Activated CD4-positive, alpha-beta T cell treated with anti-CD3 and anti-CD28 coated beads for 36 hours (primary cell): ENCODE results near the gene PKD1. TPM values are rescaled to one million over a fixed set of nuclear protein-coding genes. Genes with fewer than 3 reads are reported as not detected.

Experiments
- ATAC-seq: fragments of 200-7000 bp; cut with Tn5 transposase; one replicate; pipeline ENCODE4 v1.10.0; 2021; ENCODE audit warnings: mild to moderate bottlenecking, moderate library complexity
- CTCF ChIA-PET: fragments of 350-600 bp; sonication (Branson Sonifier 250); formaldehyde crosslinking; loops from one replicate; lab custom pipeline; 2021; ENCODE audit warnings: antibody characterized with exemption; lab: Charles Lee
- POLR2A ChIA-PET: fragments of 350-600 bp; sonication (Branson Sonifier 250); formaldehyde crosslinking; loops from one replicate; lab custom pipeline; 2021; ENCODE audit warnings: antibody characterized with exemption, inconsistent platforms; lab: Charles Lee
- DNase-seq: peaks from one replicate; pipeline ENCODE4 v3.0.0-alpha.2; 2020
- H3K27ac Mint-ChIP-seq: one replicate; pipeline ENCODE4 v1.8.0; 2021; ENCODE audit warnings: mixed read lengths
- H3K27me3 Mint-ChIP-seq: one replicate; pipeline ENCODE4 v1.8.0; 2021; ENCODE audit warnings: mixed read lengths
- H3K36me3 Mint-ChIP-seq: one replicate; pipeline ENCODE4 v1.8.0; 2021; ENCODE audit warnings: low read depth, mixed read lengths
- H3K4me1 Mint-ChIP-seq: one replicate; pipeline ENCODE4 v1.8.0; 2021; ENCODE audit warnings: mixed read lengths
- H3K4me3 Mint-ChIP-seq: one replicate; pipeline ENCODE4 v1.8.0; 2021; ENCODE audit warnings: mild to moderate bottlenecking, moderate library complexity, mixed read lengths
- H3K9me3 Mint-ChIP-seq: one replicate; pipeline ENCODE4 v1.8.0; 2021; ENCODE audit warnings: low read depth, mixed read lengths
- intact Hi-C, 2 experiments: fragments of 100-400 bp; cut with DNase I in 1 of 2; cut with micrococcal nuclease in 1 of 2; formaldehyde crosslinking; loops; one replicate each; pipeline versions ENCODE4 v1.14.2 to v1.15.1; 2022 to 2024; cut with DNase I, micrococcal nuclease
- total RNA-seq, 2 experiments: library from RNA; stranded (reverse); gene quantifications; one replicate each; pipeline ENCODE4 v1.2.3, GENCODE V29; 2021

Gene PKD1
- total RNA-seq, 2 experiments from 2014 or later, result 64.3 to 71.2 TPM

DNA sequence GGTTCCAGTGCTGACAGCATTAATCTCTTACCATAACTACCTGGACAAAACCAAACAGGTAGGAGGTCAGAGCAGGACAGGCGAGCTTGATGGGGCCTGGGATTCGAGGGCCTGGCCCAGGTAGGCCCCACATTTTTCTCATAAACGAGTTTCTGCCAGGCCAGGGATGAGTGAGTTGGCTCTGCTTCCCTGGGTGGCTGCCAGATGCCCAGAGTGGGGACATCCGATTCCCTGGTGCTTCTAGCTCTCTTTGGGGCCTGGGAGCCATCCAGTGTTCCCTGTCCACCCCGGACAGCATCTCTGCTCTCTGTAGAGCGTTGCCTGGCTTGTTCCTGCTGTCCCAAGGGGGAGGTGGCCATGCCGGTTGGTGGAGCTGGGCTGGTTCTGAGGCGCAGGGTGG lies 62.8 kb downstream of the PKD1 start:
- Mint-ChIP-seq H3K4me1 (no peaks in the 10 kb centered on the region), H3K36me3 (peaks cover 6% of the 10 kb centered on the region), H3K4me3 (no peak overlapping the region), H3K27me3 (no peaks in the 10 kb centered on the region), H3K9me3 (no peaks in the 10 kb centered on the region), H3K27ac (no peak overlapping the region)
- intact Hi-C loops, result loop anchor here in 1 of 2 experiments (1.0 kb wide), 1 partner anchor 12 kb away; no protein-coding TSS in a partner anchor
- CTCF ChIA-PET, result no interaction called here
- no peak for DNase-seq
- ATAC-seq, result no peak
- POLR2A ChIA-PET, result interaction anchor here (0.7 kb wide), 1 partner anchor 34 kb away, joined by 3 read pairs; no protein-coding TSS in a partner anchor

DNA sequence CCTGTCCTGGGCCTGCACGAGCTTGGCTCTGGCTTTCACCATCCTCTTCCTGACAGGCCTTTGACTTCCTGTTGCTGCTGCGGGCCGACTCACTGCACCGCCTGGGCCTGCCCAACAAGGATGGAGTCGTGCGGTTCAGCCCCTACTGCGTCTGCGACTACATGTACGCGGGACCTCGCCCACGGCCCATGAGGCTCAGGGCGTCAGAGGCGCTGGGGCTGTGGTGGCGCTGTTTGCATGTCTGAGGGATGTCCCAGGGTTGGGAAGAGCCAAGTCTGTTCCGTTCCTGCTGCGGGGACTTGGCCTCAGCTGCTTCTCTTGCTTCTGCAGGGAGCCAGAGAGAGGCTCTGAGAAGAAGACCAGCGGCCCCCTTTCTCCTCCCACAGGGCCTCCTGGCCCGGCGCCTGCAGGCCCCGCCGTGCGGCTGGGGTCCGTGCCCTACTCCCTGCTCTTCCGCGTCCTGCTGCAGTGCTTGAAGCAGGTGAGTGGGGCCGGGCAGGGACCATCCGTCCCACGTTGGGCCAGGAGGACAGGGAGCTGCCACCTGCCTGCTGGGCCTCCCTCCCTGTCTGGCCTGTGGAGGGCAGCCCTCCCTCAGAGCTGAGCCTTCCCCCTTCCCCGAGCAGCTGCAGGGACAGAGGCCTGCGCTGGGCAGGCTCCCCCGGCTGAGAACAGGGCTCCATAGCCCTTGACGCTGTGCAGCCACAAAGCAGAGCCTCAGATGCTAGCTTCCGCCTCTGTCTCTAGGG lies 64.1 kb downstream of the PKD1 start:
- intact Hi-C loops, result loop anchor here in 1 of 2 experiments (1.0 kb wide), 1 partner anchor 10 kb away; no protein-coding TSS in a partner anchor
- no peak for DNase-seq
- ChIA-PET POLR2A (no interaction called here), CTCF (interaction anchor here (0.6 to 0.7 kb wide), 2 partner anchors 70 to 1235 kb away, joined by 3 read pairs; no protein-coding TSS in a partner anchor)
- no peaks in the 10 kb centered on the region for H3K4me1 Mint-ChIP-seq
- H3K4me3 Mint-ChIP-seq, result no peak overlapping the region
- no peaks in the 10 kb centered on the region for H3K9me3 Mint-ChIP-seq
- H3K36me3 Mint-ChIP-seq, result peaks cover 10% of the 10 kb centered on the region
- no peak for ATAC-seq
- no peak overlapping the region for H3K27ac Mint-ChIP-seq
- H3K27me3 Mint-ChIP-seq, result no peaks in the 10 kb centered on the region

DNA sequence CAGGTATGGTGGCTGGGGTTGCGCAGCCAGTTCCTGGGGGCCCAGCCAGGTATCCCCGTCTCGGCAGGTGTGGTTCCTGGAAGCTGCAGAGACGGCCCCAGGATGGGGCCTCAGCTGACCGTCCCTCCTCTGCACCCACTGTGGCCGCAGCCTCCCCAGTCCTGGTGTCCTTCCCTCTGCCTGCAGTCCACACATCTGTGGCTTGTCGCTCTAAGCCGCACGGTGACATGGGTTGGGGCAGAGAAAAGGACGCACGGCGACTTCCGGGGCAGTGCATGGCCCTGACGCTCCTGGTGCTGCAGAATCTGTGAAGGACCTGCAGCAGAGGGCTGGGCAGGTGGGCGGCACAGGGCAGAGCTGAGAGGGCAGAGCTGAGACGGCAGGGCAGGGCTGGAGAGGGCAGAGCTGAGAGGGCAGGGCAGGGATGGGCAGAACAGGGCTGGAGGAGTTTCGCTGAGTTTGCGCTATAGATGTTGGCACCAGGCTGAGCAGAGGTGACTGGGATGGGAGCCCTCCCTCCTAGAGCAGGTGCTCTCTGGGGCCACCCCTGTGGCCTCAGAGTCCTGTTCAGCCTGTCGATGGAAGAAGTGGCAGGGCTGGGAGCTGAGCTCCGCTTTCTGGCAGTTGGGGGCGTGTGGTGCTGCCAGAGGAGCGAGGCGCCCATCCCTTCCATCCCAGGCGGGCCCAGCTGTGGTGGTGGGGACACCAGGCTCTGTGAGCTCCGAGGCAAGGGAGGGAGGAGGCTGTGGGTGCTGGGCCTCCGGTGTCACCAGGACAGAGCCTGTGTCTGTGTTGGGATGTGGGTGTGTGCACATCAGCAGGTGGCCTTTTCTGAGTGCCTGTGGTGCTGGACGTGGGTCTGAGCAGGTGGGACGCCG lies 64.9 kb downstream of the PKD1 start:
- intact Hi-C loops, result no loop called here
- peaks cover 18% of the 10 kb centered on the region for H3K36me3 Mint-ChIP-seq
- POLR2A ChIA-PET, result no interaction called here

DNA sequence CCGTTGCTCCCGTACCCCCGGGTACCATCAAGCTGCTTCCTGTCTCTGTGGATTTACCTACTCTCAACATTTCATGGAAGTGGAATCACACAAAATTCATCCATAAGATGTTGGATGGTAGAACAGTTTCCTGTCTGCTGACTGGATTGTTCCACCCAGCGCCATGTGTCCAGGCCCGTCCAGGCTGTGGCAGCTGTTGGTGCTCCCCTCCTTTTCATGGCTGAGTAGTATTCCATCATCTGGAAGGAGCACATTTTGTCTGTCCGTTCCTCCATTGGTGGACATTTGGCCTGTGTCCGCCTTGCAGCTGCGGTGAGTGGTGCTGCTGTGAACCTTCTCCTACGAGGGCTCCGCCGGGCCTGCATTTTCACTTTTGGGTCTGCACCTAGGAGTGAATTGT lies 69.6 kb downstream of the PKD1 start:
- Mint-ChIP-seq H3K27me3 (no peaks in the 10 kb centered on the region), H3K4me1 (no peaks in the 10 kb centered on the region), H3K27ac (no peak overlapping the region), H3K9me3 (no peaks in the 10 kb centered on the region), H3K36me3 (peaks cover 19% of the 10 kb centered on the region), H3K4me3 (no peak overlapping the region)
- no peak for DNase-seq
- no peak for ATAC-seq
- intact Hi-C loops, result no loop called here
- POLR2A ChIA-PET, result no interaction called here
- CTCF ChIA-PET, result interaction anchor here (0.7 to 1.4 kb wide), 2 partner anchors 18 to 404 kb away, joined by 3 to 5 read pairs; partner anchors contain the start of genes NTHL1 and TSC2

More for the DNA sequence above, 64.9 kb downstream of the PKD1 start:
- DNase-seq, result no peak
- no peak for ATAC-seq
- no peaks in the 10 kb centered on the region for H3K27me3 Mint-ChIP-seq
- H3K9me3 Mint-ChIP-seq, result no peaks in the 10 kb centered on the region
- H3K27ac Mint-ChIP-seq, result no peak overlapping the region
- no peaks in the 10 kb centered on the region for H3K4me1 Mint-ChIP-seq
- no peak overlapping the region for H3K4me3 Mint-ChIP-seq
- CTCF ChIA-PET, result no interaction called here

DNA sequence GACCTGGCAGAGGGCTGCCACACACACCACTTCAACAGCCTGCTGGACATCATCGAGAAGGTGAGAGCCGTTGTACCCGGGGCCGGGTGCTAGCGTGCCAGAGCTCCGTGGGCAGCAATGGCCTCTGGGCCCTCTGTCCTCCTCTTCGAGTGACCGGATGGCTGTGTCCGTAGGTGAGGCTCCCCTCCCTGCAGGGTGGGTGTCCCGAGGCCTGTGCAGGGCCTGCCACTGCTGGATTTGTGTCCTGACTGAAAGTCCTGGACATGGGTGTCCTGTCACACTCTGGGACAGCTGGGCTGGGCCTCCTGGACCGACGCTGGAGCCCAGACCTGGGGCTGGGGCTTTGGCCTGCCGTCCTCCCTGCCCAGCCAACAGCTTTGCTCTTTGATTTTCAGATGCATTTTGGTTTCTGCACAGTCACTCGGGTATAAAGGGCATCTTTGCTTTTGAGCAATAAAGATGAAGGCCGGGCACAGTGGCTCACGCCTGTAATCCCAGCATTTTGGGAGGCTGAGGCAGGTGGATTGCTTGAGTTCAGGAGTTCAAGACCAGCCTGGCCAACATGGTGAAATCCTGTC lies 71.2 kb downstream of the PKD1 start:
- Mint-ChIP-seq H3K27ac (no peak overlapping the region), H3K27me3 (no peaks in the 10 kb centered on the region), H3K9me3 (no peaks in the 10 kb centered on the region), H3K4me3 (no peak overlapping the region), H3K36me3 (peaks cover 19% of the 10 kb centered on the region), H3K4me1 (no peaks in the 10 kb centered on the region)
- intact Hi-C loops, result loop anchor here in 1 of 2 experiments (5.0 kb wide), 1 partner anchor 42 kb away; no protein-coding TSS in a partner anchor
- DNase-seq (no peak), ATAC-seq (no peak)
- ChIA-PET CTCF (no interaction called here), POLR2A (no interaction called here)

DNA sequence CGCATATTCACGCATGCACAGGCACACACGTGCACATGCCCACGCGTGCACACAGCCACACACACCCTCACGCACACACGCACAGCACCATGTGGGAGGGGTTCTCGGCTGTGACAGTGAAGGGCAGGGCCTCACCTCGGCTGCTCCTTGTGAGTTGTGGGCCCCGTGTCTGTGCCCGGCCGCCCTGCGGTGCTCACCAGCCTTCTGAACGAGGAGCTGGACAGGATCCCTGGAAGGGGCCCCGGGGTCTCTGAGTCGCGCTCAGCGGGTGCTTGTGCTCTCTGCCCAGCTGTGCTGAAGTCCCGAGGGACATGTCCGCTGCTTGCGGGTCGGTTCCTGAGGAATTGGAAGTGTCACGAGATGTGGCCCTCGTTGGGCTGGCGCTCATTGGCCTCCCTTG lies 71.8 kb downstream of the PKD1 start:
- no peak overlapping the region for H3K27ac Mint-ChIP-seq
- ATAC-seq, result no peak
- CTCF ChIA-PET, result no interaction called here
- POLR2A ChIA-PET, result no interaction called here
- peaks cover 17% of the 10 kb centered on the region for H3K36me3 Mint-ChIP-seq
- no peak for DNase-seq
- H3K9me3 Mint-ChIP-seq, result no peaks in the 10 kb centered on the region
- no peaks in the 10 kb centered on the region for H3K4me1 Mint-ChIP-seq
- no peaks in the 10 kb centered on the region for H3K27me3 Mint-ChIP-seq
- intact Hi-C loops, result loop anchor here in 1 of 2 experiments (5.0 kb wide), 1 partner anchor 42 kb away; no protein-coding TSS in a partner anchor
- no peak overlapping the region for H3K4me3 Mint-ChIP-seq

DNA sequence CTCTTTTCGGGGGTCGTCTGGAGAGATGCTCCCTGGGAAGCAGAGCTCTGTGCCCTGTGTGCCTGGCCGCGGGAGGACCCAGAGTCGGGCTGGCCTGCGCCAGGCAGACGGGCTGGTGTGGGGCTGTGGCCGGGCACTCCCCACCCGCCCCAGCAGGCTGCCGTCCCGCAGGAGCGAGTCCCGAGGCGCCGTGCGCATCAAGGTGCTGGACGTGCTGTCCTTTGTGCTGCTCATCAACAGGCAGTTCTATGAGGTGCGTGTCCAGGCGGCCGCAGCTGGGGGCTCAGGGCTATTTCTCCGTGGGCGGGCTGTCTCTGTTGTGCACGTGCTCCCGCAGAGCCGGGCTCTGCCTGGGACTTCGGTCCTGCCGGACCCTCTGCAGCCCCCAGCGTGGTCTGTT lies 72.9 kb downstream of the PKD1 start:
- no peak for DNase-seq
- Mint-ChIP-seq H3K4me3 (no peak overlapping the region), H3K27me3 (no peaks in the 10 kb centered on the region), H3K9me3 (no peaks in the 10 kb centered on the region), H3K27ac (no peak overlapping the region), H3K36me3 (peaks cover 15% of the 10 kb centered on the region), H3K4me1 (no peaks in the 10 kb centered on the region)
- intact Hi-C loops, result loop anchor here in 1 of 2 experiments (5.0 kb wide), 1 partner anchor 40 kb away; no protein-coding TSS in a partner anchor
- POLR2A ChIA-PET, result interaction anchor here (0.6 kb wide), 1 partner anchor 674 kb away, joined by 3 read pairs; no protein-coding TSS in a partner anchor
- CTCF ChIA-PET, result interaction anchor here (0.6 kb wide), 1 partner anchor 12 kb away, joined by 3 read pairs; no protein-coding TSS in a partner anchor
- ATAC-seq, result no peak

DNA sequence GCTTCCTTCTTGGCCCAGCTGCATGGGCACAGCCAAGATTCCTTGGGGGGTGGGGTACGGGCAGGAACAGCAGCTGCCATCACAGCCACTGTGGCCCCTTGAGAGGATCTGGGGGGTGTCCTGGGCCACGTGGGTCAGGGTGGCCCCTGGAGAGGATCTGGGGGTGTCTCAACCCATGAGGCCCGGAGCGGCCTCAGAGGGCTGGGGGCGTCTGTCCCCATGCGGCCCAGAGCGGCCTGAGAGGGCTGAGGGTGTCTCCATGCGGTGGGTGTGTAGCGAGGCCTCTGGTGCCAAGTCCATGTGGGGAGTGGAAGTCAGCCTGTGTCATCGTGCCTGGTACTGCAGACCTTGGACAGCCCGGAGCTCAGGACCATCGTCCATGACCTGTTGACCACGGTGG lies 74.2 kb downstream of the PKD1 start:
- ChIA-PET CTCF (no interaction called here), POLR2A (no interaction called here)
- ATAC-seq (no peak), DNase-seq (no peak)
- H3K27ac Mint-ChIP-seq, result no peak overlapping the region
- intact Hi-C loops, result loop anchor here in 1 of 2 experiments (1.0 to 5.0 kb wide), 2 partner anchors 11 to 39 kb away; no protein-coding TSS in a partner anchor
- H3K4me3 Mint-ChIP-seq, result no peak overlapping the region
- H3K4me1 Mint-ChIP-seq, result no peaks in the 10 kb centered on the region
- no peaks in the 10 kb centered on the region for H3K27me3 Mint-ChIP-seq
- H3K36me3 Mint-ChIP-seq, result peaks cover 9% of the 10 kb centered on the region
- no peaks in the 10 kb centered on the region for H3K9me3 Mint-ChIP-seq

- Mint-ChIP-seq H3K4me1 (no peaks in the 10 kb centered on the region), H3K36me3 (peaks cover 4% of the 10 kb centered on the region), H3K27ac (no peak overlapping the region), H3K27me3 (no peaks in the 10 kb centered on the region), H3K4me3 (no peak overlapping the region), H3K9me3 (no peaks in the 10 kb centered on the region)
- intact Hi-C loops, result loop anchor here in 1 of 2 experiments (1.0 to 5.0 kb wide), 2 partner anchors 11 to 39 kb away; no protein-coding TSS in a partner anchor
- POLR2A ChIA-PET, result no interaction called here
- DNase-seq (no peak), ATAC-seq (no peak)
- CTCF ChIA-PET, result no interaction called here
Observed at GRCh38 chr16:2061023-2061422, 74.7 kb downstream of the PKD1 start.

DNA sequence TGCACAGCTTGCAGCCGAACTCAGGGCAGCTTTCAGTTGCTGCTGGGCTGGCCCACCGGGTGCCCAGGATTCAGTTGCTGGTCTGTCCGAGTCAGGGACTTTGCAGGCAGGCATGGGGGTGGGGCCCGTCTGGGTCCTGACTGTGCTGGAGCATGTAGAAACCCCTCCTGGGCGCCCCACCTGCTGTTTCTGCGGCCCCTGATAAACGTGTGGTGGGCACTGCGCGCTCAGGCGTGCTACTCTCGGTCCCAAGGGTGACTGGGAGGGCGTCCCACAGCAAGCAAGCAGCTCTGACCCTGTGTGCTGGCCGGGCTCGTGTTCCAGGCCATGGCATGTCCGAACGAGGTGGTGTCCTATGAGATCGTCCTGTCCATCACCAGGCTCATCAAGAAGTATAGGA lies 75.4 kb downstream of the PKD1 start:
- H3K9me3 Mint-ChIP-seq, result no peaks in the 10 kb centered on the region
- H3K36me3 Mint-ChIP-seq, result peaks cover 1% of the 10 kb centered on the region
- no peak for ATAC-seq
- no peaks in the 10 kb centered on the region for H3K27me3 Mint-ChIP-seq
- intact Hi-C loops, result loop anchor here in 1 of 2 experiments (5.0 kb wide), 1 partner anchor 38 kb away; no protein-coding TSS in a partner anchor
- POLR2A ChIA-PET, result no interaction called here
- no peaks in the 10 kb centered on the region for H3K4me1 Mint-ChIP-seq
- no peak for DNase-seq
- no peak overlapping the region for H3K4me3 Mint-ChIP-seq
- H3K27ac Mint-ChIP-seq, result no peak overlapping the region
- CTCF ChIA-PET, result no interaction called here

DNA sequence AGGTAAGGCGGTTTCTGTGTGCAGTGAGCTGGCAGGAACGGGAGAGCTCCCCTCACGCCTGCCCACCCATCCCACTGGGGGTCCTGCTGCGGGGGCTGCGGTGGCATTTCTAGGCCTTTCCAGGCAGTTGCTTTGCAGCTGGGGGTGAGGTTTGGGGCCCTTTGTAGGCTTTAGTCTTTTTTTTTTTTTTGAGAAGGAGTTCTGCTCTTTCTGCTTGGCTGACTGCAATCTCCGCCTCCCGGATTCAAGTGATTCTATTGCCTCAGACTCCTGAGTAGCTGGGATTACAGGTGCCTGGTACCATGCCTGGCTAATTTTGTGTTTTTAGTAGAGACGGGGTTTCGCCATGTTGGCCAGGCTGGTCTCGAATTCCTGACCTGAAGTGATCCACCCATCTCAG lies 76.8 kb downstream of the PKD1 start:
- ATAC-seq (no peak), DNase-seq (no peak)
- H3K27ac Mint-ChIP-seq, result no peak overlapping the region
- no peaks in the 10 kb centered on the region for H3K9me3 Mint-ChIP-seq
- H3K27me3 Mint-ChIP-seq, result no peaks in the 10 kb centered on the region
- ChIA-PET POLR2A (no interaction called here), CTCF (no interaction called here)
- H3K36me3 Mint-ChIP-seq, result peaks cover 1% of the 10 kb centered on the region
- no peaks in the 10 kb centered on the region for H3K4me1 Mint-ChIP-seq
- H3K4me3 Mint-ChIP-seq, result no peak overlapping the region
- intact Hi-C loops, result no loop called here
